GM12878 (cell line): Measurements from ENCODE around the gene TTLL11. TPM values are rescaled to one million over a fixed set of nuclear protein-coding genes. Genes with fewer than 3 reads are reported as not detected.

Experiments used
- ATAC-seq: fragments of 200-7000 bp; cut with Tn5 transposase; 3 replicates; pipeline ENCODE4 v1.9.1; 2020; ENCODE audit warnings: mild to moderate bottlenecking, moderate library complexity
- BruUV-seq: library from RNA; stranded (reverse); fragments of 400-500 nt; replicated peaks from 2 replicates; lab custom pipeline; 2021; lab: Mats Ljungman, UMichigan
- CTCF ChIA-PET: fragments of 300-600 bp; sonication (Branson Sonifier 250); formaldehyde crosslinking; extraction: SDS; loops from one replicate; lab custom pipeline; 2021; ENCODE audit warnings: inconsistent platforms; lab: Yijun Ruan, JAX
- POLR2A ChIA-PET: fragments of 350-600 bp; formaldehyde crosslinking; extraction: SDS; loops from one replicate; lab custom pipeline; 2021; ENCODE audit warnings: inconsistent platforms; lab: Charles Lee
- RAD21 ChIA-PET: fragments of 300-600 bp; sonication (Branson Sonifier 250); formaldehyde crosslinking; loops from one replicate; lab custom pipeline; 2023; ENCODE audit warnings: antibody characterized with exemption; ENCODE audit not compliant: unreplicated experiment; lab: Charles Lee
- SMC1A ChIA-PET: fragments of 300-600 bp; sonication (Branson Sonifier 250); formaldehyde crosslinking; loops from one replicate; lab custom pipeline; 2023; ENCODE audit not compliant: unreplicated experiment, uncharacterized antibody; lab: Charles Lee
- DNase-seq: peaks from one replicate; pipeline ENCODE4 v3.0.0-alpha.2; 2011; ENCODE audit warnings: low read depth, low spot score
- FAIRE-seq: peaks from 3 replicates; lab custom pipeline; 2011; peaks lifted over from hg19 to GRCh38; lab: Jason Lieb, UNC
- H2AFZ ChIP-seq: 2 replicates; pipeline ENCODE4 v1.6.0; 2011; ENCODE audit warnings: low read depth, low read length, control low read depth; ENCODE audit not compliant: control insufficient read depth
- H3K27ac ChIP-seq: 2 replicates; pipeline ENCODE4 v1.5.1; 2011; ENCODE audit warnings: control low read depth; ENCODE audit not compliant: control insufficient read depth, insufficient read depth
- H3K27me3 ChIP-seq, 2 experiments: replicated peaks in 1 of 2; 2 replicates each; pipeline versions ENCODE4 v1.6.0 to v1.6.1; 2011; ENCODE audit warnings: low read length in 1 of 2; ENCODE audit not compliant: control insufficient read depth in 2 of 2, insufficient read depth in 2 of 2
- H3K36me3 ChIP-seq, 2 experiments: 2 replicates each; pipeline ENCODE4 v1.5.1; 2011; ENCODE audit warnings: low read length in 1 of 2; ENCODE audit not compliant: control insufficient read depth in 2 of 2, insufficient read depth in 2 of 2
- H3K4me1 ChIP-seq: 2 replicates; pipeline ENCODE4 v1.6.1; 2011; ENCODE audit warnings: mild to moderate bottlenecking, low read length, moderate library complexity, mixed read lengths; ENCODE audit not compliant: control insufficient read depth, insufficient read depth
- H3K4me2 ChIP-seq: 2 replicates; pipeline ENCODE4 v1.6.0; 2011; ENCODE audit warnings: control low read depth; ENCODE audit not compliant: control insufficient read depth, insufficient read depth
- H3K4me3 ChIP-seq: fragments of 200-600 bp; sonication (generic); 2 replicates; pipeline ENCODE4 v1.5.1; 2016
- H3K79me2 ChIP-seq: 2 replicates; pipeline ENCODE4 v1.6.0; 2011; ENCODE audit warnings: low read length; ENCODE audit not compliant: control insufficient read depth, insufficient read depth
- H3K9ac ChIP-seq: 2 replicates; pipeline ENCODE4 v1.8.0; 2011; ENCODE audit warnings: low read length, control low read depth, mixed read lengths; ENCODE audit not compliant: control insufficient read depth, insufficient read depth
- H3K9me3 ChIP-seq: replicated peaks from 3 replicates; pipeline ENCODE4 v1.5.1; 2011; ENCODE audit warnings: mild to moderate bottlenecking, low read length; ENCODE audit not compliant: control insufficient read depth, insufficient read depth
- H4K20me1 ChIP-seq: 2 replicates; pipeline ENCODE4 v1.6.0; 2011; ENCODE audit not compliant: control insufficient read depth, insufficient read depth
- ATF7 ChIP-seq: fragments of 450-650 bp; IDR thresholded peaks from 2 replicates; pipeline ENCODE4 v1.6.1; 2016; ENCODE audit warnings: low read depth, mild to moderate bottlenecking
- CHD1 ChIP-seq: IDR thresholded peaks from 2 replicates; pipeline ENCODE4 v1.6.1; 2012; ENCODE audit warnings: low read depth, low read length, improper control_type of control experiment
- EED ChIP-seq: sonication (generic); IDR thresholded peaks from 2 replicates; pipeline ENCODE4 v1.6.1; 2016; ENCODE audit warnings: antibody characterized with exemption, low read depth
- POLR2A ChIP-seq: IDR thresholded peaks from 2 replicates; pipeline ENCODE4 v1.6.1; 2011; ENCODE audit warnings: low read depth, mild to moderate bottlenecking, low read length
- RUNX3 ChIP-seq: IDR thresholded peaks from 2 replicates; pipeline ENCODE4 v1.6.1; 2012; ENCODE audit warnings: low read length, inconsistent platforms
- SMAD1 ChIP-seq: fragments of 450-650 bp; IDR thresholded peaks from 2 replicates; pipeline ENCODE4 v1.6.1; 2018; ENCODE audit warnings: mild to moderate bottlenecking, low read depth; ENCODE audit not compliant: partially characterized antibody
- STAT3 ChIP-seq: IDR thresholded peaks from 2 replicates; pipeline ENCODE4 v1.6.1; 2011; ENCODE audit warnings: low read depth, low read length, improper control_type of control experiment
- SUZ12 ChIP-seq: fragments of 200-600 bp; sonication (generic); IDR thresholded peaks from one replicate; pipeline ENCODE4 v1.6.1; 2018; ENCODE audit warnings: antibody characterized with exemption, mild to moderate bottlenecking; ENCODE audit not compliant: unreplicated experiment
- WGBS: methylation state at CpG from one replicate; pipeline ENCODE4 v1.1.6; 2016; ENCODE audit warnings: low lambda C conversion rate; ENCODE audit not compliant: insufficient replicate concordance, insufficient coverage; ENCODE audit errors: missing lambda C conversion rate; 5-methylcytosine and 5-hydroxymethylcytosine counted together
- in situ Hi-C: fragments of 300-500 bp; cut with MboI; formaldehyde crosslinking; loops from 9 replicates; pipeline ENCODE4 v1.14.3; 2018; ENCODE audit warnings: mixed read lengths
- intact Hi-C: fragments of 100-400 bp; cut with micrococcal nuclease; formaldehyde crosslinking; loops from one replicate; pipeline ENCODE4 v1.14.2; 2022; ENCODE audit not compliant: unreplicated experiment
- polyA plus RNA-seq, 11 experiments: library from polyadenylated mRNA; depleted of rRNA in 4 of 11; unstranded in 6 of 11; stranded (reverse) in 5 of 11; fragments of >200 nt; fragmentation: Nextera tagmentation in 4 of 11; fragmentation: Illumina TruSeq in 1 of 11; extraction: Ambion mirVana in 4 of 11; extraction: Trizol in 1 of 11; gene quantifications; 1 replicate in 1 of 11; 2 replicates in 10 of 11; pipeline versions ENCODE4 v1.2.1 to v1.2.3, GENCODE V29; 2011 to 2016; ENCODE audit warnings: inconsistent platforms in 2 of 11, missing spikeins in 2 of 11, low read depth in 1 of 11
- total RNA-seq, 4 experiments: library from RNA; depleted of rRNA in 3 of 4; stranded (reverse); fragments of >200 nt in 3 of 4; fragmentation: Illumina TruSeq in 1 of 4; extraction: Trizol in 1 of 4; gene quantifications; 2 replicates each; pipeline versions ENCODE4 v1.2.1 to v1.2.3, GENCODE V29; 2013 to 2021
- TF ChIP-seq, protein P1 (sequence below): fragments of 450-650 bp; IDR thresholded peaks from 2 replicates; pipeline ENCODE4 v1.6.1; 2016; ENCODE audit warnings: mild to moderate bottlenecking

The TTLL11 gene
- total and polyA plus RNA-seq, 10 of the 15 experiments (the other 5 are each of a cell fraction or from before 2014, with no cell fraction given): 1.2 to 3.7 (median 2.9) TPM

- TF ChIP-seq EED (no peak), SUZ12 (no peak), ATF7 (no peak), SMAD1 (no peak), POLR2A (no peak), CHD1 (no peak), RUNX3 (no peak), STAT3 (no peak)
- TF ChIP-seq, protein P1, sequence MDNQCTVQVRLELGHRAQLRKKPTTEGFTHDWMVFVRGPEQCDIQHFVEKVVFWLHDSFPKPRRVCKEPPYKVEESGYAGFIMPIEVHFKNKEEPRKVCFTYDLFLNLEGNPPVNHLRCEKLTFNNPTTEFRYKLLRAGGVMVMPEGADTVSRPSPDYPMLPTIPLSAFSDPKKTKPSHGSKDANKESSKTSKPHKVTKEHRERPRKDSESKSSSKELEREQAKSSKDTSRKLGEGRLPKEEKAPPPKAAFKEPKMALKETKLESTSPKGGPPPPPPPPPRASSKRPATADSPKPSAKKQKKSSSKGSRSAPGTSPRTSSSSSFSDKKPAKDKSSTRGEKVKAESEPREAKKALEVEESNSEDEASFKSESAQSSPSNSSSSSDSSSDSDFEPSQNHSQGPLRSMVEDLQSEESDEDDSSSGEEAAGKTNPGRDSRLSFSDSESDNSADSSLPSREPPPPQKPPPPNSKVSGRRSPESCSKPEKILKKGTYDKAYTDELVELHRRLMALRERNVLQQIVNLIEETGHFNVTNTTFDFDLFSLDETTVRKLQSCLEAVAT: no peak
- TF ChIP-seq, all 136 proteins: peak for 0
- ChIA-PET SMC1A (no interaction called here), RAD21 (no interaction called here), POLR2A (no interaction called here), CTCF (no interaction called here)
- Histone ChIP-seq H3K9ac (no peak overlapping the region), H3K27ac (no peak overlapping the region), H3K27me3 (no peaks in the 10 kb centered on the region; a peak in 1 of 4 replicates), H2AFZ (no peak overlapping the region), H3K4me3 (no peak overlapping the region), H3K36me3 (no peaks in the 10 kb centered on the region), H3K79me2 (no peaks in the 10 kb centered on the region), H4K20me1 (no peaks in the 10 kb centered on the region), H3K9me3 (no peaks in the 10 kb centered on the region), H3K4me1 (no peaks in the 10 kb centered on the region; the same call in 1 of the 2 replicates), H3K4me2 (no peak overlapping the region)
- FAIRE-seq: no peak
- 45% methylated on average over 10 of the region's 10 CpGs for WGBS
- no peak for ATAC-seq
- BruUV-seq: no TSS peak
- DNase-seq: no peak
- in situ Hi-C loops (no loop called here), intact Hi-C loops (no loop called here)
Observed at GRCh38 chr9:121926351-121926801, 166.7 kb downstream of the TTLL11 start.
